Measurements from ENCODE around the gene PSMD1.

- TF ChIP-seq CTCF (conservative IDR thresholded peaks at IDR 0.05; ENCODE audit: low read depth, low read length) (no peak), EZH2 (IDR thresholded peaks at IDR 0.05; ENCODE audit: borderline replicate concordance, low read depth, low read length, poor library complexity, severe bottlenecking) (no peak)
Measured at GRCh38 chr2:231169488-231169887, 112.8 kb downstream of the PSMD1 start.
